NCI-H2196 (cell line): ENCODE results near the gene PELI2.

Experiments used
- DNase-seq: peaks from one replicate; lab custom pipeline; 2025; ENCODE audit not compliant: unreplicated experiment; lab: John Stamatoyannopoulos, UW

The PELI2 gene, protein sequence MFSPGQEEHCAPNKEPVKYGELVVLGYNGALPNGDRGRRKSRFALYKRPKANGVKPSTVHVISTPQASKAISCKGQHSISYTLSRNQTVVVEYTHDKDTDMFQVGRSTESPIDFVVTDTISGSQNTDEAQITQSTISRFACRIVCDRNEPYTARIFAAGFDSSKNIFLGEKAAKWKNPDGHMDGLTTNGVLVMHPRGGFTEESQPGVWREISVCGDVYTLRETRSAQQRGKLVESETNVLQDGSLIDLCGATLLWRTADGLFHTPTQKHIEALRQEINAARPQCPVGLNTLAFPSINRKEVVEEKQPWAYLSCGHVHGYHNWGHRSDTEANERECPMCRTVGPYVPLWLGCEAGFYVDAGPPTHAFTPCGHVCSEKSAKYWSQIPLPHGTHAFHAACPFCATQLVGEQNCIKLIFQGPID

DNA sequence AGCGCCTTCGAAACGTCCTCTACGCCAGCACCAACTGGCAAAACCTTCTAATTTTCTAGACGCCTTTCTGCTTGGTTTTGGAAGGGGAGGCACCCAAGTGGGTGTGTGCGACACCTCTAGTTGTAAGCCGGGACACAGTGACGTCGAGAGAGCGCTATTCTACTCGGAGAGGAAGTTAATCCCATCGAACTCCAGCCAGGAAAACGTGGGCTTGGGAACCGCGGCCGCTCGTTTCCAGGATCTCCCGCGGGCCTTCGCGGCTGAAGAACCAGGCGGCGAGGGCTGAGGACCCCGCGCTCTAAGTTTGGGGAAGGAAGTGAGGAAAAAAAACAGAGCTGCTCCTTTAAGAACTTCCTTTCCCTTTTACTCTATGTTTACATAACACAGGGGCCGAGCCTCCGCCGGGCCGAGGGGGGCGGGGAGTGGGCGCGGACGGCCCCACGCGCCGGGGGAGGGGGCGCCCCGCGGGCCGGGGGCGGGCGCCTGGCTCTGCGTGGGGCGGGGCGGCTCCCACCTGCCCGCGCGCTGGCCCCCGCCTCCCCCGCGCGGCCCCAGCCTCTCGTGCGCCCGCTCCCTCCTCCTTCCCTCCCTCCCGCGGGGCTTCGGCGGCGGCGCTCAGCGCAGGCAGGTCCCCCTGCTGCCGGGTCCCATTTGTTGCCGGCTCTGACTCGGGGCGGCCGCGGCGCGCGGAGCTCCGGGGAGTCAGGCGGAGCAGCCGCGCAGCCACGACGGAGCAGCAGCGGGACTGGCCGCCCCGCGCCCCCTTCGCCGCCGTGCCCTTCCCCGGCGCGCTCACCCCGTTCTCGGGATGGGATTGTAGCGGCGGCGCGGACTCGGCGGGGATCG is at the start of gene PELI2:
TSS of gene PELI2 (plus strand) at position 647 of the 846 bp plus-strand sequence. CDS start 250 bp downstream, outside the sequence.
- peak; percentile 54 for DNase-seq

DNA sequence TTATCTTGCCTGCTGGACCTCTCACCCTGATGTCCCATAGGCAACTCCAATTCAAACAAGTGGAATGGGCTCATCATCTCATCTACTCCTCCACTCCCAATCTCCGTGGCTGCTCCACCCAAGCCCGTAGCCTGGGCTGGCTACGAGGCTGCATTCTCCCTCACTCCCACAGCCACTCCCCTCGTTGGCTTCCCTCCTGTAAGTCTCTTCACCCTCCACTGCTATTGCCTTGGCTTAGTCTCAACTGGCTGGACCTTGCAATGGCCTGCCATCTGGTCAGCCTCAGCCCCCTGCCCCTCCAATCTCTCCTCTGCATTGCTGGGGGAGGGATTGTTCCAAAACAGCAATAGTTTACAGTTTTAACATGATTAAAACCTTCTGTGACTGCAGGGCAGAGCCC is 44.4 kb upstream of the PELI2 start:
- DNase-seq, result no peak

DNA sequence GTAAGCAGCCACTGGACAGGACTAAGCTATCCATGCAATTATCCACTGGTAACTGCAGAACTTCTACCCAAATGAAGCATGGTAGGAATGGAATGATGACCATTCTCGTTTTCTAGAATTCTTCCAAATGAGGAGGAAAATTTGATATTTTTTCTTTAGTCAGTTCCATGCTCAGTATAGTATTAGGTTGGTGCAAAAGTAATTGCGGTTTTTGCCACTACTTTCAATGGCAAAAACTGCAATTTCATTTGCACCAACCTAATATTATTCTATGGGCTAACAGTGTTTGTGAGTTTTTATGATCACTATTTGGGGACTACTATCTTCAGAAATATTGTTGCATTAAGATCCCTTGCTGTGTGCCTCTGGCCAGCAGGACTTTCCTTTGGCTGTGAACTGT is 42.9 kb upstream of the PELI2 start:
- no peak for DNase-seq

DNA sequence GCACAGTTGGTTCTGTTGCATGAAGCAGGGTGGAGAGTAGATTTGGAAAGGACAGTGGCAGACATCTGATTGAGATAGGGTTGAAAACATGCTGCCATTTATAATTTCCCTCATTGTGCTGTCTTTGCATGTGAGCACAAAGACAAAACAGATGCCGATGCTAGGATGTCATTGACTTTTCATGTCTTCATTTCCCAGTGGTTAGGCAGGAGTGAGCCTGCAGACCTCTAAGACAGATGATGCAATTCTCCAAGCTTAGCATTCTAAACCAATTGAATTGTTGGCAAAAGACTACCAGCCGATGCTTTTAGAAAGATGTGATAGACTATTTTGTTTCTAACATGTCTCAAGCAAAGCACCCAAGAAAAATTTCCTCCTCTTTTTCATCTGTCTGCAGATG is 37.1 kb upstream of the PELI2 start:
- DNase-seq, result no peak

DNA sequence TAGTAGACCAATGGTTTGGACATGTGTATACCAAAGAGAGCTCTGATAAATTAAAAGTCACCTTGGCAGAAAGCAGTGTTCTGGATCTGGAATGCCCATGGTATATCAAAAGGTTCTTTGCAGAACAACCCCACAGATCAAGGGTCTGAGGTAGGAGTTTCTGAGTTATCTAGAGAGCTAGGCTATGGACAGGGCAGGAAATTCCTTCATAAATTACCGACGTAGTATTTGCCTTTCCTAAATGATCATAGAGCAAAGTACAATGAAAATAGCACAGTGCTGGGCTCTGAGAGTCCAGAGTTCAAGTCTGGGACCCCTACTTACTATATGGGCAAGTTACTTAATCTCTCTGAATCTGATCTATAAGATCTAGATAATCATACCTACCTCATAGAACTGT is 35.3 kb upstream of the PELI2 start:
- no peak for DNase-seq

DNA sequence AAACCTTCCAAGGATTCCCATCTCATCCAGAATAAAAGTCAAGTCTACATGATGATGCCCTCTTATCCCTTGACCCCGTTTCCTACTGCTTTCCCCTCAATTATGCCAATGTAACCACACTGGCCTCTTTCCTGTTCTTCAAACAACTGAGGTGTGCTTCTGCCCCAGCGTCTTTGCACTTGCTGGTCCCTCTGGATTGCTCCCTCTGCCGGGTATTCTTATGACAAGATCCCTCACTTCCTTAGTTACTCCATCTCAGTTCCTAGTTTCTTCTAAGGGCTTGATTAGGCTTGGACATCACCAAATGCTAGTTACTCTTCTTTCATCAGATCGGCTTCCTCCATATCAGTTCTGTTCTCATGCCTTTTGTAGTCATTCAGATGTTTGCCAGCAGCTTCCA is 32.7 kb upstream of the PELI2 start:
- no peak for DNase-seq

DNA sequence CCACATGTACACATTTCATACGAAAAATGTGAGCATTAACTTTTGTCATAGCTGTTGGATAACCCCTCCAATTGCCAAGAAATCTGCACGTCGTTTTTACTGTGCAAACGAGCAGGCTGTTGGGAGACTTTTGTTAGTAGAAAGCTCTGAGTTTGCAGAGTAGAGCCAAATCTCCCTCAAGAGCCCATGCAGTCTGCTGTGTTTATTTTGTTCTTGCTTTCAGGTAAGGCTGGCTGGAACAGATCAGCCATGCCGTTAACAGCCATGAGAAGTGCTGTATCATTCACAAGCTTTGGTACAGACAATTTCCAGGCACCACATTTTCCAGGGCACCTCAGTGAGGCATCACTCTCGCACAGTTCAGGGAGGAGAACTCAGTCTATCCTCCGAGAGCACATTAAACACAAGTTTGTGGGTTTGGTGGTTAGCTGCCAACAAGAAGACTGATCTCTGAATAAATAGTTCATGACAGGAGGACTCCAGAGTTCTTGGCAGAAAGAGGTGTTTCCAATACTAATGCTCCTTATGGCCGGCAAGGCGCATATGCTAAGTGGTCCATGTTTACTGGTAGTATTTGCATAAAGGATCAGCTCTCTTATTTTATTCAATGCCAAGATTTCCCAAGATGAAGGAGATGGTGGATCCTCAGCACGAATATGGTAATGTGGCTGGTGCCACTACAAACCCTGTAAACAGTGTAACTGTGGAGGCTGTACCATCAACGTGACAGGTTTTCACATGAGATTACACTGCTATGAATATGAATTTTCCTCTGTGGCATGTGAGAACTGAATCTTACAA is 30.3 kb upstream of the PELI2 start:
- DNase-seq, result no peak

DNA sequence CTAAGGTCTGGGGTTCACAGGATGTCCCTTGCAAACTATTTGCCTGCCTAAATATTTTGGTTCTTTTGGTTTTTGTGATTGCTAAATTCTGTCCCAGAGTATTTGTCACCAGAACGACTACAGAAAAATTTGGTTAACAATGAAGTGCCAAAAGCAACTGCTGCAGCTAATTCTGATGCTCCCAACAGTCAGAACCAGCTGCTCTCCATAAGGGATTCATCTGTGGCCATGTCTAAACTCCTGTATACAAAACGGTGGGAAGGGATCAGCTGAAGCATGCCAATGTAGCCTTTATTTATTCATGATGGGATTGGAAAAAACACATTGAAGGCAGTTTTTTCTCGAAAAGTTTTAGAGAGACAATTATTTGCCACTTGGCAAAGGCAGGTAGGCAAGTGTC is 29.3 kb upstream of the PELI2 start:
- no peak for DNase-seq

DNA sequence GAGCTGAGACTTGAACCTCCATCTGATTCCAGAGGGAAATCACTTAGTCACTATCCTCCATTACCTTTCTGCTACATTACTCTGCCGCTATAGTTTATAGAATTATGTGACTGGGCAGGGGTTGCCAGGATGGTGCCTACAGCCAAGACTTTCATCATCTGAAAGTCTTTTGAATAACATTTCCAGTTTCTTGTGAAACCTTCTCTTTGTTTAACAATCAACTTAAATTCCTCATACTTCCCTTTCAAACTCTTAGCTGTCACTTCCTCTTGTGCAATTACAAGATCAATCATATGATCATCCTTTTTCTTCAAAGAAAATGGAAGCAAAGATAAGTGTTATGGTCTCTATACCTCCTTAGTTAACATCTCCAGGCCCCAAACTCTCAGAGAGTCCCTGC is 25.4 kb upstream of the PELI2 start:
- no peak for DNase-seq

DNA sequence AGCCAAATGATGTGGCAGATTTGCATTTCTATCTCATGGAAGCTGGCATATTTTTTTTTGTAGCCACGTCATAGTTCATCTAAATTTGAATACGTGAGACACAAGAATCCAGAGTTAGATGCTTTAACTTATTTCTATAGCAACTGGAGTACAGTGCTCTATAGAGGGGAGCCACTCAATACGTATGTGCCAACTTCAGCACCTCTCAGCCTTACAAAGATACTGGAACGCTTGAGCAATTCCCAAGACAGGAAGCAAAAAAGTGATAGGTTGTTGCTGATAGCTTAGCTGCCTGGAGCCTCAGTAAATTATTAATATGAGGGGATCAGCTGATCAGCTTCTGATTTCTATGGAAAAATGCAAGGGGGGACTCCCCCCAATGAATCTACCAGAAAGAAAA is 24.1 kb upstream of the PELI2 start:
- no peak for DNase-seq

DNA sequence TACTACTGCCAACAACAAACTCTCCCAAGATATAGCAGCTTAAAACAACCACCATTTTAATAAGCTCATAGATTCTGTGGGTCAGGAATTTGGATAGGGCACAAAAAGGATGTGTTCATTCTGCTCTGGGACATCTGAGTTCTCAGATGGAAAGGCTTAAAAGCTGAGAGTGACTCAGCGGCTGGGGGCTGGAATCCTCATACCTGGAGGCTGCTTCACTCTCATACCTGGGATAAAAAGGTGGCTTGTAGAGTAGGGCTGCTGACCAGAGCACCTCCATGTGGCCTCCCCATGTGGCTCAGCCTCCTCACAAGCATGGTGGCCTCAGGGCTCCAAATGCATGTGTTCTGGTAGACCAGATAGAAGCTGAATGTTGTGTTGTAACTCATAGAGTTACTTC is 20.2 kb upstream of the PELI2 start:
- DNase-seq, result no peak

DNA sequence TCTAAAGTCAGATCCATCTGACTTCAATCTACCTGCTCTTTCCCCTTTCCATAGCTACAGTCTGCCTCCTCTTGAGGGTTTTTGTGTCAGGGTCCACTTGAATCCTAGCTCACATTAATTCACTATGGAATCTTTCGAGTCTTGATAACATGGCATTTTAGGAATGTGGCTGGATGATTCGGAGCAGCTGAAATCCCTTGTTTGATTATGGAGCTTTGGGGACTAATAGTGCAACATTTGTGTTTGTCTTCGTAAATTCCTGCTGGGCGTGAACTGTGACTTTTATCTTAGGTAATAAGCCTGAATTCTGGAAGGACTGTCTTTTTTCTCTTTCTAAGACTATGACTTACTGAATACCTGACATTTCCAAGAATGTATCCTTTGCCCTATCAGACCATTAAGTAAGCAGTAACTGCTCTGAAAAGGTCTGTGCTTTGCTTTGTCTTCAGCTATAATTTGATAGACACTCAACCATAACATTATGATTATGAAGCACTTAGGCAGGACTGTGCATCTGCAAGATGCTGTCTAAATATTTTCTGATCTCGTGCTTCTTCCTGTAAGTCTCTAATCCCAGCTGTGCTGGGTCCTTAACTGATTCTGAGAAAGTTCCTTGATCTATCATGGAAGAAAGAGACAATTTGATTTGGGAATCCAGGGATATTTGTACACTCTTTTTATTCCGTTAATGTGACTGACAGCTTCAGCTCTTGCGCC is 19.0 kb upstream of the PELI2 start:
- DNase-seq, result no peak

DNA sequence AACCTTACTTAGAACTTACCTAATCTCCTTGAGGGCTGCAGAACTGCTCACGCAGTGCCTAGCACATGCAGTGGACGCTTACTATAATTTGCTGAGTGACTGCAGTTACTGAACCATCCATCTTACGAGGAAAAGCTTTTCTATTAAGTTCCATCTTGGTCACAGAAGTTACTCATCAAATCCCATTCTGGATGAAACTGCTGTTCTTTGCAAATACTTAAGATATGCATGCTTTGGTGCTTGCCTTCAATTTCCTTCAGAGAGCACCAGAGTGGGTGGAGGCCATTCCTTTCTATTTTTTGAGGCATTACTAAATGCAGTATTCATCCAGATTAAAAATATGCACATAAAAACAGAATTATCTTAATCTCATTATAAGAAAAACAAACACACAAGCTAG is 17.7 kb upstream of the PELI2 start:
- no peak for DNase-seq

DNA sequence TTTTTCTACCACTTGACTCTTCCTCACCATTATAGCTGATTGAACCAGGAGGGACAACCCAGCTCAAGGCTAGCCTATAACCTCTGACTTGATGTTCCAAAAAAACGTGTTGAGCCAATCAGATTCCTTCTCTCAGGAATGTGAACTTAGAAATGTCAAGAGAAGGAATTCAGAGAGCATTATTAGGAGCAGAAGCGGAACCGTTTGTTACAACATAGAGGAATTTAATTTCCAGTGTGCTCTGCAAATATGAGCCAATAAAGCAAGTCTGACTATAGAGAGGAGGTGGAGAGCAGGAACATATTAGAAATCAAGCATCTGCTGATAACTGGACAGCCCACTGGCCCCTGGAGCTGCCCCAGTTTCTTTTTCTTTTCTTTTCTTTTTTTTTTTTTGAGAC is 15.3 kb upstream of the PELI2 start:
- no peak for DNase-seq

DNA sequence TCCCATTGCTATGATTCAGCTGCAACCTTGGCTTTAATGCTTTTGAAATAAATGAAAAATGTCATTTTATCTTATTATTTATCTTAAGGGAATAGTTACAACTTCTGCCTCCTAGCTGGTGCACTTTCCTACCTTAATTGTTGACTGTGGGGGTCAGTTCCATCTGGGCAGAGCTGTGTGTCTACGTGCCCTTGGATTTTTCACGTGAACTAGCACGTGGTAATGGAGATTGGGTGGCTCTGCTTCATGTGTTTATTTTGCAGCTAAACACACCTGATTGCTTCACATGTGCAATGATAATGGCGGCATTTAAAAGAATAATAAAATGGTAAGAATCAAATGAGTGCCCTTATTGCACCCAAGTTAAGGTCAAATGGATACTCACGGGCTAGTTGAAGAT is 10.6 kb upstream of the PELI2 start:
- no peak for DNase-seq

DNA sequence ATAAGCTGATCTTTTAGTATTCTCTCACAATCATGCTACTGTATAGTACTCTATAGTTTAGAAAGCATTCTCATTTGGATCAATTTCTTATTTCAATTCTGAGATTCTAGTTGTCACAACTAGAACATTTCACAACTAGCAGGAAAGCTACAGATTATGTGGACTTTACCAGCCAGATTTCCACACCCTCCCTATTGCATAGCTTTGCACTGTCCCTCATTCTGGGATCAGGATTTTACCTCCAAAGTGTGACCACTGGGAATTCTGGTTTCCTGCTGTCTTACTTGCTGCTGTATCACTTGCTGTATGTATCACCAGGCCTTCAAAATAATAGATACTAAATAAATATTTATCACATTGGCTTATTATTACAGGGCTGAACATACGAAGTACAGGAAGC is 10.2 kb upstream of the PELI2 start:
- no peak for DNase-seq

DNA sequence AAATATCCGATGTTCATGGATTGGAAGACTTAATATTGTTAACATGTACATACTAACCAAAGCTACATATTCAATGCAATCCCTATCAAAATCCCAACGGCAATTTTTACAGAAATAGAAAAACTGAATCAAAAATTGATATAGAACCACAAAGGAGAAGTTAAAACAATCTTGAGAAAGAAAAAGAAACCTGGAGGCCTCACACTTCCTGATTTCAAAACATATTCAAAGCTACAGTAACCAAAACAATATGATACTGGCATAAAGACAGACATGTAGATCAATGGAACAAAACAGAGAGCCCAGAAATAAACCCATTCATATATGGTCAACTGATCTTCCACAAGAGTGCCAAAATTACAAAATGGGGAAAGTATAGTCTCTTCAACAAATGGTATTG is 5.4 kb upstream of the PELI2 start:
- DNase-seq, result no peak

DNA sequence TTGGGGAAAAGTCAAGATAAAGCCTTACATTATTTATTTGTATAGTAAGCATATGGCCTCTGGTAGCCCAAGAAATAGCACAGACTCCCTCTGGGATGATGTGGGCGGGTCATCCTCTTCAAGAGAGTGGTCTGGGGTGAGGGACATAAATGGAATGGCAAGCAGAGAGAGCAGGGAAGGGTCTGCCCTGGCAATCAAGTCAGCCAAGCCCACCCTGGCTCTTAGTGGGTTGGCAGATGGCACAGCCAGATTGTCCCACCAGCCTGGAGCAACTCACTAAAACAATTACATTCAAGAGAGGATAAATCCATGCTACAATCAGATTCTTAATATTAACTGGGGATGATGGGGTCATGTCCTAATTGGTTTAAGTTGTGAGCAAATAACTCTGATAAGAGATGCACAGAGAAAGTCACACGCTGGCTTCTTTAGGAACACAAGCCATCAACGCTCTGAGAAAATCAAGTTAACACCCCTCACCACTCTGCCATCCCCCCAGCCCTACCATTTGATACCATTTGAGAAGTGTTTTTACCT is 2.8 kb upstream of the PELI2 start:
- no peak for DNase-seq

DNA sequence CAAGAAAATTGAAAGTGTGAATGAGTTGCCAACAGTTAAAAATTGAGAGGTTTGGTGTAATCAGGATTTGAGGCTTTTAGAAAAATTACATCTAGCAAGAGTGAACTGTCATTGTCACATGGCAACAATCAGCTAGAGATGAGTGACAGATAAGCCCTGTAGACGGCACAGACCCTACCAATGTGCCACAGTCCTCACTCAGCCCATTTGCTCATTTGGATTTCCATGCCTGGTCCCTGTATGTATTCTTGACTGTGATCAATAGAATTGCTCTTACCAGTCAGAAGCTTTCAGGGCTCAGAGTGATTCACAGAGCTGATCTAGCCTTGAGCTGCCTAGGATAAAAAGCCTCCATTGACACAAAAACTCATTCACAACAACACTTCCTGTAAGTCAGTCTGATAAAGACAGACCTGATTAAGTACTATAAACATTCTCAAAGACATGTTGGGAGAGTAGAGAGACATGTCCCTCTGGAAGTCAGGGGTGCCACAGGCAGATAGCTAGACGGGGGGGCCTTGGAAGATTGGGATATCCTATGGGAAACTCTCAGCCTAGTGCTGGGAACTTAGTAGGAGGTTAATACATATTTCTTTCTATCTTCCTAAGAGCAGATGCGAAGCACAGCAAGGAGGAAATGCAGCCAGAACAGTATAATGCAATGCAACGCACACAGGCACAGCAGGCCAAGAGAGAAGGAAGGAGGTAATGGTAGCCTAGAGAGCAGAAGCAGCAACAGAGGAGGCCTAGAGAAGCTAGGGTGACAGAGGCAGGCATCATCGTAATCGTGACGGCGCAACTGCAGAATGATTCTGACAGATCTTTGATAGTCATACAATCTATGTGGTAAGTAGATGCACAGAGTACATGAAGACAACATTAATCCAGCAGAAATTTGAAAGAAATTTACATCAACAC is 2.0 kb upstream of the PELI2 start:
- DNase-seq, result no peak
